Epidermal melanocyte (primary cell): ENCODE results near the gene PPP1R3E.
"Not testable (repeated sequence)": the region's sequence is repeated elsewhere in the genome, so short reads cannot be mapped to it uniquely, and the experiment has no call there.

Experiments
- DNase-seq: peaks from one replicate; pipeline ENCODE4 v3.0.0; 2011; ENCODE audit warnings: low spot score; ENCODE audit not compliant: insufficient read length

Gene PPP1R3E, protein sequence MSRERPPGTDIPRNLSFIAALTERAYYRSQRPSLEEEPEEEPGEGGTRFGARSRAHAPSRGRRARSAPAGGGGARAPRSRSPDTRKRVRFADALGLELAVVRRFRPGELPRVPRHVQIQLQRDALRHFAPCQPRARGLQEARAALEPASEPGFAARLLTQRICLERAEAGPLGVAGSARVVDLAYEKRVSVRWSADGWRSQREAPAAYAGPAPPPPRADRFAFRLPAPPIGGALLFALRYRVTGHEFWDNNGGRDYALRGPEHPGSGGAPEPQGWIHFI

GRCh38 chr14:23302290-23303225, at the start of gene PPP1R3E:
TSS of gene PPP1R3E (minus strand) at chr14:23302859. CDS start at chr14:23302576, 283 bp downstream.
- DNase-seq = no peak

- no peak for DNase-seq
These were observed 49.2 kb upstream of the PPP1R3E start for GRCh38 chr14:23351681-23352505.

DNA sequence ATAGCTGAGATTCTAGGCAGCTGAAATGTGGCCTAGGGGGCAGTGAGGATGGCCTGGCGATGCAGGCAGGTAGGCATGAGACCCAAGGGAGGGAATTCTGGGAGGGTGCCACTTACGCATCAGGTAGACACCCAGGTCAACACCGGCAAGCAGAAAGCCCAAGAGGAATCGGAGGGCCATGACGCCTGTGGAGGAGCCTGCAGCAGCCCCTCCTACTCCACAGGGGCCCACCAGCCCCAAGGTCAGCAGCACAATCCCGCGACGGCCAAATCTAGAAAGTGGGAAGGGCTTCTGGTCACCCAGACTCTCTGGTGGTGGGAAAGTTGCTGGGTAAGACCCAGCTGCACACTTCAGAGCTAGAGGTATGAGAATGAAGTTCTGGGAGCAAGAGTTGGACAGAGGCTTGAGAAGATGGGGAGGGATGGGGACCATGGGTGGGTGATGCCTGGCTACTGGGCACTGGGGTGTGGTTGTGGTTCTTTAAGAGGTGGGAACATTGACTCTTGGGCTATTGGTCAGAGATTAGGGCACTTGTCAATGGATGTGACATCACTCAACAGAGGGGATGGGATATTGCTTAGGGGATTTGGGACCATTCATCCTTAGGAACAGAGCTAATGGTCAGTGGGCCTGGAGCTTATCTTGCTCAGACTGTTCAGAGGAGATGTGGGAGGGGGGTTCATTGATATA, 46.6 kb upstream of the PPP1R3E start:
- no peak for DNase-seq

DNA sequence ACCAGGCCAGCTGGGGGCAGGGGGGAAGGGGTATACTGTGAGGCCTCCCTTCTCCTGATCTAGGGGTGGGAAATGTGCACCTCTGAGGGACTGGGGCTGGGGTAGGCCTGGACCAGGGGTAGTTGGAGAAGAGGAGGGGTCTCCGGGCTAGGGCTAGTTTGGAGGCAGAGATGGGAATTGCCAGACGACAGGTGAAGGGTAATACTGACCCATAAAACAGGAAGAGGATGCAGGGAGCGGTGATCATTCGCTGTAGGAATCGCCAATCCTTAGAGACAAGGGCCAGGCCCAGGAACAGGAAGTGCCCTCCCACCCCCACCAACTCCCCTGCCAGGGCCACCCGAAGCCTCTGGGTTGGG, 45.6 kb upstream of the PPP1R3E start:
- no peak for DNase-seq

DNA sequence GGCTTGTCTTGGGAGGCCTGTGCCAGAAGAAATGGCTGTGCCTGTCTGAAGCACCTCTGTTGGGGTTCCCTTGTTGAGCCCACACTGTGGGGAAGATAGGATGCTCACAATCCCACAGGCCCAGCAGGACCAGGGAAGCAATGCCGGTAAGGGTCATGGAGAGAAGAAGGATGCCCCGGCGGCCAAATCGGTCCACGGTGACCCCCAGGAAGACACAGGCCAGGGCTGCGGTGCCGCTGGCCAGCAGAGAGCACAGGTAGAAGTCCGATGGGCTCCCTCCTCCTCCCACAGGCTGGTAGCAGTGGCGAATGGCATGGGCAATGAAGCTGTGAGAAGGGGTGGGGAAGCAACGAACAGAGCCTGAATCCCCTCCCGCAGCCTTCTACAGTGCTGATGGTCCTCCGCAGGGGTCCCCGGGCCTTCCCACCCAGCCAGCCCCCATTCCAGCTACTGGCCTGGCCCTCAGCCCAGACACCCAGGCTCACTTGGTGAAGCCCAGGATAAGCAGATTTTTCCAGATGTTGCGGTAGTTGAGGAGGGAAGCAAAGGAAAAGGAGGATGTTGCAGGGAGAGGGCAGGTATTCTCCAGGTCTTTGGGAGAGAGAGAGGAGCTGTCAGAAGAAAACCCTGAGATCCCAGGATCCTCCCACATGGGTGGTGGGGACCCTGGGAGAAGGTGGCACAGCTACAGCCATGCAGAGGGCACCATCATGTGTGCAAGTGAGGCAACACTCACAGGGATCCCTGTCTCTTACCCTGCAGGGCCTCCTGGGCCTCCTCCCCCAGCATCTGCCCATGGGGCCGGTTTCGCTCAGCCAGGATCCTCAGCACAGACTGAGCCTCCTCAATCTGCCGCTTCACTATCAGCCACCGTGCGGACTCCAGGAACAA, 45.0 kb upstream of the PPP1R3E start:
- no peak for DNase-seq

- DNase-seq = no peak
These were observed 44.2 kb upstream of the PPP1R3E start for GRCh38 chr14:23346693-23347405.

GRCh38 chr14:23345987-23346692, 43.5 kb upstream of the PPP1R3E start:
- no peak for DNase-seq

DNA sequence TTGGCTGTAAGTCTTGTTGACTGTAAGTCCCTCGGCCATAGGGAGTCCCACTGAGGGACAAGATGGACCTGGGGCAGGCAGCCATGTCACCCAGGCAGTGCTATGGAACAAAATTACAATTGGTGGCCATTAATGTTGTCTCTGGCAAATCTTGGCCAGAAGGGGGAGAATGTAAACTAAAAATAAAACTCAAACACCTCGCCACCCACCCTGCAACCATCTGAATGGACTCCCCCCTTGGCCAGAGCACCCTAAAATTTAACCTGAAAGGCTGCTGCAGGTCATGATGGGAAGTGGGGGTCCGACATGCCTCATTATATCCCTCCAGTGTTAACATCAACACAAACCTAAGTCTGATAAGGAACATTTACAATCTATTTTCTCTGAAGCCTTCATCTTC, 41.8 kb upstream of the PPP1R3E start:
- DNase-seq = no peak

DNA sequence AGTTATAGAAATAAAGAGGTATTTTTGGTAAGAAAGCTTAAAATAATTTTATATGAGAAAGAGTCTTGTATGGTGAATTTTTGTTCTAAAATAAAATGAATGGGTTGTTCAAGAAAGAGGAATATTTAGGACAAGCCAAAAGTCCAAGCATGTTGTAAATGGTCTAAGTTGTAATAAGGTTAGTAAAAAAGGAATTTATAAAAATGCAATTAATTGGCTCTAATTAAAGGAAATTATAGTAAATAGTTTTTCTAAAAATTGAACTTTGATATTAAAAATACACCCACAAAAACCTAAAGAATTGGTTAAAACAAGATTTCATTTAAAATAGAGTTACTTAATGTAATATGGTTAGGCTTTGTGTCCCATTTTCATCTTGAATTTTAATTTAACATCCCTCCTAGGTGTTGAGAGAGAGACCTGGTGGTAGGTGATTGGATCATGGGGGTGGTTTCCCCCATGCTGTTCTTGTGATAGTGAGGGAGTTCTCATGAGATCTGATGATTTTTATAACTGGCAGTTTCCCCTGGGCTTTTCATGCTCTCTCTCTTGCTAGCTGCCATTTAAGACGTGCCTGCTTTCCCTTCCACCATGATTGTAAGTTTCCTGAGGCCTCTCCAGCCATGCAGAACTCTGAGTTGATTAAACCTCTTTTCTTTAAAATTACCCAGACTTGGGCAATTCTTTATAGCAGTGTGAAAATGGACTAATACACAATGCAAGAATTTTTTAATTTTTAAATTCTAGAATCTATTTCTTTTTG, 37.0 kb upstream of the PPP1R3E start:
- DNase-seq = no peak

GRCh38 chr14:23335623-23336022, 33.0 kb upstream of the PPP1R3E start:
- no peak for DNase-seq

- DNase-seq = peak; percentile 74
These were observed 25.5 kb upstream of the PPP1R3E start for GRCh38 chr14:23327947-23328744.

DNA sequence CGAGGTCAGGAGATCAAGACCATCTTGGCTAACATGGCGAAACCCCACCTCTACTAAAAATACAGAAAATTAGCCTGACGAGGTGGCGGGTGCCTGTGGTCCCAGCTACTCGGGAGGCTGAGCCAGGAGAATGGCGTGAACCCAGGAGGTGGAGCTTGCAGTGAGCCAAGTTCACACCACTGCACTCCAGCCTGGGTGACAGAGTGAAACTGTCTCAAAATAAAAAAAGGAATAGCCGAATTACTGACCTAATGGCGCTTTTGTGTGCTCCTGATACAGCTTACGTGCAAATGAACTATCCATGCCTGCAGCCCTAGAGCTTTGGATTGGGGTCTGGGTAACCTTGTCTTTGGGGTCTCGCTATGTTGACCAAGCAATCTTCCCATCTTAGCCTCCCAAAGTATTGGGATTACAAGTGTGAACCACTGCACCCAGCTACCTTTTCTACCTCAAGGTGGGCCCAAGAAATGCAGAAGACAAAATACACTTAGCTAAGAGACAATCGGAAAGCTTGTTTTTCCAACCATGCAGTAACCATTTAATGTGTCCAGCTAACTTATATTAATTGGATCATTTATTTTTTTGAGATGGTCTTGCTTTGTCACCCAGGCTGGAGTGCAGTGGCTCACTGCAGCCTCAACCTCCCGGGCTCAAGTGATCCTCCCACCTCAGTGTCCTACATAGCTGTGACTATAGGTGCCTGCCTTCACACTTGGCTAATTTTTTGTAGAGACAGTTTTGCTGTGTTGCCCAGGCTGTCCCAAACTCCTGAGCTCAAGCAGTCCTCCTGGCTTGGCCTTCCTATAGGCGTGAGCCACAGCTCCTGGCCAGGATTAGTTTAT, 24.1 kb upstream of the PPP1R3E start:
- no peak for DNase-seq

DNA sequence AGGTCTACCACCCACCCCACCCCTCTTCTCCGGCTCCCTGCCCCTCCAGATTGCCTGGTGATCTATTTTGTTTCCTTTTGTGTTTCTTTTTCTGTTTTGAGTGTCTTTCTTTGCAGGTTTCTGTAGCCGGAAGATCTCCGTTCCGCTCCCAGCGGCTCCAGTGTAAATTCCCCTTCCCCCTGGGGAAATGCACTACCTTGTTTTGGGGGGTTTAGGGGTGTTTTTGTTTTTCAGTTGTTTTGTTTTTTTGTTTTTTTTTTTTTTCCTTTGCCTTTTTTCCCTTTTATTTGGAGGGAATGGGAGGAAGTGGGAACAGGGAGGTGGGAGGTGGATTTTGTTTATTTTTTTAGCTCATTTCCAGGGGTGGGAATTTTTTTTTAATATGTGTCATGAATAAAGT, 23.1 kb upstream of the PPP1R3E start:
- DNase-seq = not testable (repeated sequence)

DNA sequence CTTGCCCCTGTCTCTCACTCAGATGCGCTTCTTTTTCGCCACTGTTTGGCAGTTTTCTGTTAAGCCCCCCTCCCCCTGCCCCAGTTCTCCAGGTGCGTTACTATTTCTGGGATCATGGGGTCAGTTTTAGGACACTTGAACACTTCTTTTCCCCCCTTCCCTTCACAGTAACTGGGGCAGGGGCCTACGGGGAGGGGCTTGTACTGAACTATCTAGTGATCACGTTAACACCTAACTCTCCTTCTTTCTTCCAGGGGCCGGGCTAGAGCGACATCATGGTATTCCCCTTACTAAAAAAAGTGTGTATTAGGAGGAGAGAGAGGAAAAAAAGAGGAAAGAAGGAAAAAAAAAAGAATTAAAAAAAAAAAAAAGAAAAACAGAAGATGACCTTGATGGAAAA, 22.3 kb upstream of the PPP1R3E start:
- no peak for DNase-seq

- no peak for DNase-seq
These were observed 21.8 kb upstream of the PPP1R3E start for GRCh38 chr14:23324455-23324846.

DNA sequence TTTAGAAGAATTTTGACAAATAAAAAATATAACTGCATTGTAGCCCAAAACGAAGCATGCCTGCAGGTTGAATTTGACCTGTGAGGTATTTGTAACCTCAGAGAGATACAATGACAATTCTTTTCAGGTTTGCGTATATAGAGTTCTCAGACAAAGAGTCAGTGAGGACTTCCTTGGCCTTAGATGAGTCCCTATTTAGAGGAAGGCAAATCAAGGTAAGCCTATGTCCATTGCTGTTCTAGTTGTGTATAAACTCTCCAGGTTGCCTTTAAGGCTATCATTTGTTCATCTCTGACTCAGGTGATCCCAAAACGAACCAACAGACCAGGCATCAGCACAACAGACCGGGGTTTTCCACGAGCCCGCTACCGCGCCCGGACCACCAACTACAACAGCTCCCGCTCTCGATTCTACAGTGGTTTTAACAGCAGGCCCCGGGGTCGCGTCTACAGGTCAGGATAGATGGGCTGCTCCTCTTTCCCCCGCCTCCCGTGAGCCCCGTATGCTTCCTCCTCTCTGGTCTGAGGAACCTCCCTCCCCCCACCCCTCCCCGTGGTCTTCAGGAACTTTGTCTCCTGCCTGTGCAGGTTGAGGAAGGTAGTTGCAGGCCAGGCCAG, 21.3 kb upstream of the PPP1R3E start:
- DNase-seq = no peak
